ENCODE data around the gene RIC3.

Gene RIC3

GRCh38 chr11:8103909-8104308, 64.9 kb downstream of the RIC3 start:
- ATAC-seq = no peak
- no peak for TF ChIP-seq ZFP3 (CRISPR knock-in tag; IDR thresholded peaks at IDR 0.05)
- no peak for TF ChIP-seq PPARA (CRISPR knock-in tag; IDR thresholded peaks at IDR 0.05; ENCODE audit: borderline replicate concordance)
- TF ChIP-seq TCF4 (CRISPR knock-in tag; IDR thresholded peaks at IDR 0.05; ENCODE audit: borderline replicate concordance) = no peak
- TF ChIP-seq CSRNP3 (CRISPR knock-in tag; IDR thresholded peaks at IDR 0.05) = no peak
- no peak for TF ChIP-seq RARB (CRISPR knock-in tag; IDR thresholded peaks at IDR 0.05)
- no peak for TF ChIP-seq CSDC2 (CRISPR knock-in tag; IDR thresholded peaks at IDR 0.05)
- TF ChIP-seq GLIS3 (CRISPR knock-in tag; IDR thresholded peaks at IDR 0.05) = no peak
- no peak for TF ChIP-seq SNAI2 (CRISPR knock-in tag; IDR thresholded peaks at IDR 0.05)
- TF ChIP-seq ISL1 (CRISPR knock-in tag; IDR thresholded peaks at IDR 0.05) = no peak
- TF ChIP-seq ARNTL (CRISPR knock-in tag; IDR thresholded peaks at IDR 0.05; ENCODE audit: borderline replicate concordance, low read depth) = no peak
- TF ChIP-seq ZNF70 (CRISPR knock-in tag; IDR thresholded peaks at IDR 0.05) = no peak
- no peak for TF ChIP-seq ZFP30 (CRISPR knock-in tag; IDR thresholded peaks at IDR 0.05)
- TF ChIP-seq ZC3H10 (CRISPR knock-in tag; IDR thresholded peaks at IDR 0.05) = no peak
- no peak for TF ChIP-seq ESRRG (CRISPR knock-in tag; IDR thresholded peaks at IDR 0.05)
- no peak for TF ChIP-seq POU6F1 (CRISPR knock-in tag; IDR thresholded peaks at IDR 0.05; ENCODE audit: borderline replicate concordance, low read depth)
- no peak for TF ChIP-seq OSR1 (CRISPR knock-in tag; IDR thresholded peaks at IDR 0.05)
- no peak for TF ChIP-seq BACH2 (CRISPR knock-in tag; IDR thresholded peaks at IDR 0.05; ENCODE audit: borderline replicate concordance)
- TF ChIP-seq TSHZ2 (CRISPR knock-in tag; IDR thresholded peaks at IDR 0.05) = no peak
- TF ChIP-seq ZNF8 (CRISPR knock-in tag; IDR thresholded peaks at IDR 0.05) = no peak

GRCh38 chr11:8102965-8103364, 65.9 kb downstream of the RIC3 start:
- TF ChIP-seq ZNF565 (CRISPR knock-in tag; conservative IDR thresholded peaks at IDR 0.05; ENCODE audit: low read depth) (no peak), TCF4 (CRISPR knock-in tag; IDR thresholded peaks at IDR 0.05; ENCODE audit: borderline replicate concordance) (no peak), SNAI2 (CRISPR knock-in tag; IDR thresholded peaks at IDR 0.05) (no peak)
- ATAC-seq = no peak

- TF ChIP-seq POU6F1 (CRISPR knock-in tag; IDR thresholded peaks at IDR 0.05; ENCODE audit: borderline replicate concordance, low read depth) (no peak), CSDC2 (CRISPR knock-in tag; IDR thresholded peaks at IDR 0.05) (no peak), ZNF8 (CRISPR knock-in tag; IDR thresholded peaks at IDR 0.05) (no peak), TCF4 (CRISPR knock-in tag; IDR thresholded peaks at IDR 0.05; ENCODE audit: borderline replicate concordance) (no peak), PATZ1 (CRISPR knock-in tag; IDR thresholded peaks at IDR 0.05; ENCODE audit: borderline replicate concordance) (no peak), PPARA (CRISPR knock-in tag; IDR thresholded peaks at IDR 0.05; ENCODE audit: borderline replicate concordance) (no peak), ARNTL (CRISPR knock-in tag; IDR thresholded peaks at IDR 0.05; ENCODE audit: borderline replicate concordance, low read depth) (no peak), ZFP30 (CRISPR knock-in tag; IDR thresholded peaks at IDR 0.05) (no peak), ZNF70 (CRISPR knock-in tag; IDR thresholded peaks at IDR 0.05) (no peak)
- ATAC-seq = no peak
These were observed 66.4 kb downstream of the RIC3 start for GRCh38 chr11:8102296-8102915.
